Keratinocyte (primary cell): Measurements from ENCODE around the gene DDAH2. TPM values are rescaled to one million over a fixed set of nuclear protein-coding genes. Genes with fewer than 3 reads are reported as not detected.
A peak's percentile ranks its signal among the peaks of the same experiment; 100 is the strongest.

Experiments used
- DNase-seq: peaks from one replicate; pipeline ENCODE4 v3.0.0-alpha.2; 2011; ENCODE audit warnings: low read depth, missing footprints, low spot score
- FAIRE-seq: peaks from 2 replicates; lab custom pipeline; 2011; peaks lifted over from hg19 to GRCh38; lab: Jason Lieb, UNC
- H2AFZ ChIP-seq: 2 replicates; pipeline ENCODE4 v1.6.0; 2012; ENCODE audit warnings: low read length, control low read depth, inconsistent platforms; ENCODE audit not compliant: control insufficient read depth
- H3K27ac ChIP-seq: 2 replicates; pipeline ENCODE4 v1.5.1; 2011; ENCODE audit warnings: low read length; ENCODE audit not compliant: control insufficient read depth, insufficient read depth
- H3K27me3 ChIP-seq: 3 replicates; pipeline ENCODE4 v1.6.0; 2011; ENCODE audit warnings: low read length; ENCODE audit not compliant: control insufficient read depth, insufficient read depth; ENCODE audit errors: extremely low read depth
- H3K36me3 ChIP-seq, 2 experiments: 2 replicates in 1 of 2; 3 replicates in 1 of 2; pipeline ENCODE4 v1.5.1; 2011; ENCODE audit warnings: low read length in 2 of 2, mild to moderate bottlenecking in 1 of 2; ENCODE audit not compliant: control insufficient read depth in 2 of 2, insufficient read depth in 2 of 2; ENCODE audit errors: extremely low read depth in 1 of 2
- H3K4me1 ChIP-seq: 3 replicates; pipeline ENCODE4 v1.5.1; 2011; ENCODE audit warnings: low read length; ENCODE audit not compliant: control insufficient read depth, insufficient read depth; ENCODE audit errors: extremely low read depth
- H3K4me2 ChIP-seq: 3 replicates; pipeline ENCODE4 v1.6.0; 2011; ENCODE audit warnings: low read depth, low read length; ENCODE audit not compliant: control insufficient read depth, insufficient read depth; ENCODE audit errors: extremely low read depth
- H3K4me3 ChIP-seq, 3 experiments: fragments of 200-600 bp in 1 of 3; sonication (generic) in 1 of 3; 2 replicates in 2 of 3; 3 replicates in 1 of 3; pipeline ENCODE4 v1.5.1; 2011 to 2016; ENCODE audit warnings: low read length in 3 of 3, mild to moderate bottlenecking in 3 of 3, control low read depth in 2 of 3, inconsistent platforms in 1 of 3, low read depth in 1 of 3, mixed read lengths in 1 of 3, mixed run types in 1 of 3, moderate library complexity in 1 of 3; ENCODE audit not compliant: control insufficient read depth in 2 of 3, insufficient read depth in 2 of 3; ENCODE audit errors: extremely low read depth in 1 of 3
- H3K79me2 ChIP-seq: 2 replicates; pipeline ENCODE4 v1.6.0; 2012; ENCODE audit warnings: low read length; ENCODE audit not compliant: control insufficient read depth, insufficient read depth
- H3K9ac ChIP-seq: 3 replicates; pipeline ENCODE4 v1.6.0; 2011; ENCODE audit warnings: low read length; ENCODE audit not compliant: control insufficient read depth, insufficient read depth; ENCODE audit errors: extremely low read depth
- H3K9me1 ChIP-seq: 3 replicates; pipeline ENCODE4 v1.6.0; 2011; ENCODE audit warnings: low read length; ENCODE audit not compliant: control insufficient read depth, insufficient read depth; ENCODE audit errors: extremely low read depth
- H3K9me3 ChIP-seq: 2 replicates; pipeline ENCODE4 v1.5.1; 2012; ENCODE audit warnings: low read depth, low read length; ENCODE audit not compliant: control insufficient read depth
- H4K20me1 ChIP-seq: 3 replicates; pipeline ENCODE4 v1.6.0; 2011; ENCODE audit warnings: low read length; ENCODE audit not compliant: control insufficient read depth, insufficient read depth; ENCODE audit errors: extremely low read depth
- CTCF ChIP-seq, 3 experiments: IDR thresholded peaks in 1 of 3; conservative IDR thresholded peaks in 1 of 3; optimal IDR thresholded peaks in 1 of 3; 2 replicates in 2 of 3; 3 replicates in 1 of 3; pipeline versions ENCODE3 to v1.5.1; 2011; ENCODE audit warnings: low read length in 3 of 3, mild to moderate bottlenecking in 3 of 3, moderate library complexity in 2 of 3, control low read depth in 1 of 3, inconsistent platforms in 1 of 3; ENCODE audit not compliant: insufficient read depth in 2 of 3; ENCODE audit errors: extremely low read depth in 1 of 3
- EZH2 ChIP-seq: IDR thresholded peaks from one replicate; pipeline ENCODE4 v1.6.1; 2012; ENCODE audit warnings: inconsistent platforms, mild to moderate bottlenecking, low read length, moderate library complexity
- dilution Hi-C: fragments of 300-500 bp; cut with MboI; formaldehyde crosslinking; loops from one replicate; pipeline ENCODE4 v1.7.0; 2020; ENCODE audit warnings: low sequenced_read_pairs; ENCODE audit not compliant: extremely low pct_ligation_motif_present
- polyA plus RNA-seq, 5 experiments: library from polyadenylated mRNA; depleted of rRNA in 3 of 5; stranded (reverse) in 3 of 5; stranded (forward) in 1 of 5; unstranded in 1 of 5; fragments of >200 nt; gene quantifications; 1 replicate in 1 of 5; 2 replicates in 3 of 5; 3 replicates in 1 of 5; pipeline versions ENCODE4 v1.2.1 to v1.2.3, GENCODE V29; 2011 to 2012; ENCODE audit warnings: missing spikeins in 2 of 5, low read depth in 1 of 5, low replicate concordance in 1 of 5

The DDAH2 gene
- polyA plus RNA-seq, 1 donor (not counting 4 experiments of a cell fraction or from before 2014, with no cell fraction given), result 3.0 TPM

- H3K9me3 ChIP-seq, result no peaks in the 10 kb centered on the region
- H3K79me2 ChIP-seq, result no peaks in the 10 kb centered on the region
- H4K20me1 ChIP-seq, result no peaks in the 10 kb centered on the region
- no peak for TF ChIP-seq CTCF (optimal IDR thresholded peaks at IDR 0.05 in 1 of 3, IDR thresholded peaks at IDR 0.05 in 1 of 3, conservative IDR thresholded peaks at IDR 0.05 in 1 of 3; ENCODE audit: extremely low read depth in 1 of 3, insufficient read depth in 2 of 3, low read length in 3 of 3)
- no peaks in the 10 kb centered on the region for H3K27me3 ChIP-seq
- dilution Hi-C loops, result no loop called here
- H3K27ac ChIP-seq, result no peak overlapping the region
- peaks cover 5% of the 10 kb centered on the region for H3K9me1 ChIP-seq
- peak overlapping the region in 1 of 3 experiments; percentile 13 for H3K4me3 ChIP-seq
- peaks cover 31% of the 10 kb centered on the region for H3K4me1 ChIP-seq
- no peak overlapping the region for H3K9ac ChIP-seq
- peak; percentile 23 for FAIRE-seq
- no peak for DNase-seq
- H3K4me2 ChIP-seq, result peak overlapping the region; percentile 6
- H3K36me3 ChIP-seq, result peaks cover 0 to 4% of the 10 kb centered on the region in 2 experiments
- peak overlapping the region; percentile 22 for H2AFZ ChIP-seq
Measured at GRCh38 chr6:31720196-31720770, 8.8 kb downstream of the DDAH2 start.

GRCh38 chr6:31719001-31719400 lies 10.1 kb downstream of the DDAH2 start:
- dilution Hi-C loops, result no loop called here
- H3K9me1 ChIP-seq, result peaks cover 5% of the 10 kb centered on the region
- H3K27ac ChIP-seq, result peak overlapping the region; percentile 66
- peaks cover 31% of the 10 kb centered on the region for H3K4me1 ChIP-seq
- FAIRE-seq, result no peak
- no peak for TF ChIP-seq EZH2
- no peak for TF ChIP-seq CTCF (optimal IDR thresholded peaks at IDR 0.05 in 1 of 3, IDR thresholded peaks at IDR 0.05 in 1 of 3, conservative IDR thresholded peaks at IDR 0.05 in 1 of 3; ENCODE audit: extremely low read depth in 1 of 3, insufficient read depth in 2 of 3, low read length in 3 of 3)
- peaks cover 0 to 4% of the 10 kb centered on the region in 2 experiments for H3K36me3 ChIP-seq
- no peaks in the 10 kb centered on the region for H3K9me3 ChIP-seq
- no peak overlapping the region for H2AFZ ChIP-seq
- no peaks in the 10 kb centered on the region for H4K20me1 ChIP-seq
- no peak for DNase-seq
- H3K4me3 ChIP-seq, result peak overlapping the region in 1 of 3 experiments; percentile 49
- peak overlapping the region; percentile 77 for H3K4me2 ChIP-seq
- no peaks in the 10 kb centered on the region for H3K79me2 ChIP-seq
- no peak overlapping the region for H3K9ac ChIP-seq
- no peaks in the 10 kb centered on the region for H3K27me3 ChIP-seq
